GM06990 (cell line): ENCODE results near the gene RPL13.

Experiments used
- DNase-seq: peaks from one replicate; pipeline ENCODE4 v3.0.0-alpha.2; 2011; ENCODE audit not compliant: insufficient read length; ENCODE audit errors: extremely low read depth
- H3K27me3 ChIP-seq: replicated peaks from 2 replicates; pipeline ENCODE4 v1.6.0; 2011; ENCODE audit warnings: low read length; ENCODE audit not compliant: control insufficient read depth, insufficient read depth
- H3K36me3 ChIP-seq: 2 replicates; pipeline ENCODE4 v1.5.1; 2011; ENCODE audit warnings: low read length; ENCODE audit not compliant: control insufficient read depth, insufficient read depth
- H3K4me3 ChIP-seq: replicated peaks from 2 replicates; pipeline ENCODE4 v1.5.1; 2011; ENCODE audit warnings: low read depth, mild to moderate bottlenecking, control low read depth, low read length
- TF ChIP-seq, protein P1 (sequence below): IDR thresholded peaks from 2 replicates; pipeline ENCODE4 v1.5.1; 2011; ENCODE audit warnings: low read length, control low read depth, mild to moderate bottlenecking, inconsistent platforms; ENCODE audit not compliant: insufficient read depth, poor library complexity, severe bottlenecking

The RPL13 gene

DNA sequence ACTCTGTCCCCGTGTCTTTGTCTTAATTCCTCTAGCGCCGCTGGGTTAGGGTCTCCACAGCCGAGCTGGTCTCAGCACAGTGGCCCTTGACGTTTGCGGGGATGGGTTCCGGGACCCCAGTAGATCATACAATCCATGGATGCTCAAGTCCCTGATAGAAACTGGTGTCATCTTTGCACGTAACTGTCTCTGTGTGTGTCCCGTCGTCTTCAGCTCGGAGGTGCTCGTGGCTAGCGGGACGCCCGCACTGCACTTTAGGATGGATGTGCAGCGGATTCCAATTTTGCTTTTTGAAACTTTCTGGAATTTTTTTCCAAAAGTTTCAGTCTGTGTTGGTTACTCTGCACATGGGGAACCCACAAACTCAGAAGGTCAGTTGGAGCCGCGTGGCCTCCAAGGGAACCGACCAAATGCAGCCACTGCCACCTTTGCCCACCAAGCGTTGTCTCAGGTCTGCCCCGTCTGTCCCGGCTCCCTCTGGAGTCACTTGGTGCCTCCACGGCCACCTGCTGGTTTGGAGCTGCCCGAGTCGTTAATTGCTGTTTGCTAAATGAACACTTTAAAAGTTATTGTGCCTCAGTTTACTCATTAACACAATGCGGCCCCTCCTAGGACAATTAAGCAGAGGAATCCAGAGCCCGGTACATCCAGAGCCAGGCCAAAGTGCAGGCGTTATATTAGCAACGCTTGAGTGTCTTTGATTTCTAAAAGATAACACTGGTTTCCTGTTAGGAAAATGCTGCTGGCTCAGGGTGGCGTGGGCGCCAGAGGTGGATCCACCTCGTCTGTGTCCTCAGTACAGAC is 47.7 kb downstream of the RPL13 start:
- Histone ChIP-seq H3K4me3 (no peak overlapping the region), H3K27me3 (no peaks in the 10 kb centered on the region), H3K36me3 (no peaks in the 10 kb centered on the region)
- no peak for DNase-seq
- TF ChIP-seq, protein P1, sequence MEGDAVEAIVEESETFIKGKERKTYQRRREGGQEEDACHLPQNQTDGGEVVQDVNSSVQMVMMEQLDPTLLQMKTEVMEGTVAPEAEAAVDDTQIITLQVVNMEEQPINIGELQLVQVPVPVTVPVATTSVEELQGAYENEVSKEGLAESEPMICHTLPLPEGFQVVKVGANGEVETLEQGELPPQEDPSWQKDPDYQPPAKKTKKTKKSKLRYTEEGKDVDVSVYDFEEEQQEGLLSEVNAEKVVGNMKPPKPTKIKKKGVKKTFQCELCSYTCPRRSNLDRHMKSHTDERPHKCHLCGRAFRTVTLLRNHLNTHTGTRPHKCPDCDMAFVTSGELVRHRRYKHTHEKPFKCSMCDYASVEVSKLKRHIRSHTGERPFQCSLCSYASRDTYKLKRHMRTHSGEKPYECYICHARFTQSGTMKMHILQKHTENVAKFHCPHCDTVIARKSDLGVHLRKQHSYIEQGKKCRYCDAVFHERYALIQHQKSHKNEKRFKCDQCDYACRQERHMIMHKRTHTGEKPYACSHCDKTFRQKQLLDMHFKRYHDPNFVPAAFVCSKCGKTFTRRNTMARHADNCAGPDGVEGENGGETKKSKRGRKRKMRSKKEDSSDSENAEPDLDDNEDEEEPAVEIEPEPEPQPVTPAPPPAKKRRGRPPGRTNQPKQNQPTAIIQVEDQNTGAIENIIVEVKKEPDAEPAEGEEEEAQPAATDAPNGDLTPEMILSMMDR = no peak

DNA sequence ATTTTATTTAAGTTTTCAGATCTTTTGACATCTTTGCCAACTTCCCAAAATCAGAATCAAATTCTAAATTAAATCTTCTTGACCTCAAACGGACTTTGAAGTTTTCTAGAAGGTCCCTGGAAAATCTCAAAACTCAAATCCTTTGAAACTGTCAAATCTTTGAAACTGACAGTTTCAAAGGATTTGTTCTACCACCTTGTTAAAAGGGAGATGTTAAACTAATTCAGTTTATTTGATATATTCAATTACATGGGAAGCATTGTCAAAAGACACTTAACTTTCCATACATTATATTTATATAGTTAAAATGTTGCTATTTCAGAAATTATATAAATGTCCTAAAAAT is 49.6 kb downstream of the RPL13 start:
- TF ChIP-seq, protein P1 = no peak
- no peak overlapping the region for H3K4me3 ChIP-seq
- no peak for DNase-seq
- H3K36me3 ChIP-seq = no peaks in the 10 kb centered on the region
- no peaks in the 10 kb centered on the region; the same call in 1 of the 2 replicates for H3K27me3 ChIP-seq

DNA sequence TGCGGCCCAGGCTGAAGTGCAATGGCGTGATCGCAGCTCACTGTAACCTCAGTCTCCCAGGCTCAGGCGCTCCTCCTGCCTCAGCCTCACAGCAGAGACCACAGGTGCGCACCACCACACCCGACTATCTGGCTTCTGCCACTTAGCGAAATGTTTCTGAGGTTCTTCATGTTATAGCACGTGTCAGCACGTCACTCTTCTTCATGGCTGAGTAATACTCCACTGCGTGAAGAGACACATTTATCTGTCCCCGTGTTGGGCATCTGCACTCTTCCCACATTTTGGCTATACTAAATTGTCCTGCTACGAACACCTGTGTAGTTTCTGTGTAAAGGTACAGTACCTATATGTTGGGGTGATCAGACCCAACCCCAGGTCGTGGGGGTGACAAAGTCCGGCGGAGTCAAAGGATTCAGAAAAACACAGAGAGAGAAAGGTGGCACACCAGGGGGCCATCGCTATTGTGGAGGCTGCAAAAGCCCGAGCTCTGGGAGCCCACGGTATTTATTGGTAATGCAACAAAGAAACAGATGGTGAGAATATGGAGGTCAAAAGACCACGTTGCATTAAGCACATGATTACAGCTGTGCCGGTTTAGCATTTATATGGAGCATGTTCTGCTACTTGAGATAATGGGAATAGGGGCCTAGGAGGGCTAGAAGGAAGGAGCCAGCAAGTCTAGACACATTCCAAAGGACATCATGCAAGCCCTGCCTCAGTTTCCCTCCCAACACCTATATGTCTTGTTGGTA is 52.1 kb downstream of the RPL13 start:
- Histone ChIP-seq H3K36me3 (no peaks in the 10 kb centered on the region), H3K27me3 (no peaks in the 10 kb centered on the region; the same call in 1 of the 2 replicates), H3K4me3 (no peak overlapping the region)
- TF ChIP-seq, protein P1 = no peak
- DNase-seq = no peak

DNA sequence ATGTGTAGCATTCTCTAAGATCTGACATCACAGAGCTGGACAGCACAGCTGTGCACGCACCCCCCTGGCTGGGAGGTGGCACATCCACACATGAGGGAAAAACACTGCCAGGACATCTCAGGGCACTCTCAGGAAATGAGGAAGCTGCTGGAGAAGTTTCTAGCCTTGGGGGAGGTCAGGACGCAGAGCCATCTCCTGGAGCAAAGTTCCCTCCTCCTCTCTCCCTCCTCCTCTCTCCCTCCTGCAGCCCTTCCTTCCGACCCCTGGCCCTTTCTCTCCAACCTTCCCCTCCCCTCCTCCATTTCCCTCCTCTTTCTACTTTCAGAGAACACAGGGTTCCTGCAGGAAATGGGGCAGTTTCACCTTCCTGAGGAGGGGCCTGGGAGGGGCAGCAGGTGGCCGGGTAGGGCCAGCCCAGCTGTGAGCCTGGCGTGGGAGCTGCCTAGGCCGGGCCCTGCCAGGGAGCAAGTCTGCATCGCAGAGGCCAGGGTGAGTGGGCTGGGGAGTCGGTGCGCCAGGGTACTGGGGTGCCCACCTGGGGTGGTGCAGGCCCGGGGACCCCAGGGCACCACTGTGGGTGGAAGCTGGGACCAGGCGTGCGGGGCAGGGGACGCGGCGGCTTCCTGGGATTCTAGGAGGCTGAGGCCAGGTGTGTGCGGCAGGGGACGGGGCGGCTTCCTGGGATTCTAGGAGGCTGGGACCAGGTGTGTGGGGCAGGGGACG is 52.9 kb downstream of the RPL13 start, which contains the start of gene DPEP1:
Gene DPEP1 (plus strand): TSS at position 412 of the 723 bp plus-strand sequence. CDS start 16,769 bp downstream, outside the sequence.
- TF ChIP-seq, protein P1 = no peak
- H3K36me3 ChIP-seq = no peaks in the 10 kb centered on the region
- no peak for DNase-seq
- H3K27me3 ChIP-seq = no peaks in the 10 kb centered on the region; the same call in 1 of the 2 replicates
- no peak within 1 kb of the TSS for H3K4me3 ChIP-seq

DNA sequence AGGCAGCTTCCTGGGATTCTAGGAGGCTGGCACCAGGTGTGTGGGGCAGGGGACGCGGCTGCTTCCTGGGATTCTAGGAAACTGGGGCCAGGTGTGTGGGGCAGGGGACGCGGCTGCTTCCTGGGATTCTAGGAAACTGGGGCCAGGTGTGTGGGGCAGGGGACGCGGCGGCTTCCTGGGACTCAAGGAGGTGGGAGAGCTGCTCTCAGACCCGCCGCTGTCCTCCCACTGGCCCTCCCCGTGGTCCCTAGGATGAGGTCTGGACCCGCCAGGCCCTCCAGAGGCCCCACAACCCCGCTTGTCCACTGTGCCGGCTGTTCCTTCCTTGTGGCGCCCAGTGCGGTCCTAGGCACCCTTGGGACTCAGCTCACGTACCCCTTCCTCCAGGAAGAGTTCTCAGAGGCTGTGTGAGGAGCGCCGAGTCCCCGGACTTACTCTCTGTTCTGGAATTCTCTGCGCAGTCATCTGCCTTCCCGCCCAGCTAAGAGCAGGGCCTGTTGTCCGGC is 53.5 kb downstream of the RPL13 start:
- DNase-seq = no peak
- H3K4me3 ChIP-seq = no peak overlapping the region

More for the DNA sequence above, 53.5 kb downstream of the RPL13 start:
- TF ChIP-seq, protein P1 = no peak
- H3K36me3 ChIP-seq = no peaks in the 10 kb centered on the region
- H3K27me3 ChIP-seq = no peaks in the 10 kb centered on the region; the same call in 1 of the 2 replicates
